Measurements from ENCODE around the gene EAPP. TPM values are rescaled to one million over a fixed set of nuclear protein-coding genes. Genes with fewer than 3 reads are reported as not detected.

The EAPP gene
- total RNA-seq (2022; extraction: Qiagen RNA extraction; ENCODE audit: low read depth): 30.1 to 57.2 TPM (median 38.5 TPM) in 5 replicates

GRCh38 chr14:34539407-34540180, at the start of gene EAPP:
EAPP (minus strand) TSS chr14:34539701; CDS start chr14:34539628, 73 bp downstream.

Other genes with a start within 250 kb of the EAPP start
- 18.5 to 32.7 TPM (median 25.8 TPM) in 5 replicates for gene SPTSSA, start 77.5 kb downstream of the EAPP start, total RNA-seq (2022; extraction: Qiagen RNA extraction; ENCODE audit: low read depth)
- 60.4 to 87.9 TPM (median 75.2 TPM) in 5 replicates for gene SNX6, start 90.4 kb upstream of the EAPP start, total RNA-seq (2022; extraction: Qiagen RNA extraction; ENCODE audit: low read depth)
- 77.4 to 119 TPM (median 107 TPM) in 5 replicates for gene CFL2, start 174.9 kb upstream of the EAPP start, total RNA-seq (2022; extraction: Qiagen RNA extraction; ENCODE audit: low read depth)